ENCODE results near the gene MXRA5. TPM values are rescaled to one million over a fixed set of nuclear protein-coding genes. Genes with fewer than 3 reads are reported as not detected.
"Not testable (repeated sequence)": the region's sequence is repeated elsewhere in the genome, so short reads cannot be mapped to it uniquely, and the experiment has no call there.

Gene MXRA5
- total RNA-seq, 1 donor from 2014 or later, result 0.37 TPM

GRCh38 chrX:3379111-3379510 lies 32.7 kb upstream of the MXRA5 start:
- Histone ChIP-seq H4K20me1 (ENCODE audit: low read depth) (no peaks in the 10 kb centered on the region), H3K9ac (no peak overlapping the region), H3K79me2 (ENCODE audit: low read depth) (no peaks in the 10 kb centered on the region), H2AFZ (replicated peaks) (no peak overlapping the region), H3K4me3 (no peak overlapping the region), H3F3A (ENCODE audit: low read depth) (no peaks in the 10 kb centered on the region), H3K27me3 (no peaks in the 10 kb centered on the region), H3K9me3 (ENCODE audit: low read depth) (no peaks in the 10 kb centered on the region), H3K27ac (no peak overlapping the region), H3K4me2 (no peak overlapping the region), H3K4me1 (no peaks in the 10 kb centered on the region), H3K36me3 (no peaks in the 10 kb centered on the region)
- Mint-ChIP-seq H3K27me3 (ENCODE audit: insufficient read depth, low read depth) (peaks cover 6% of the 10 kb centered on the region), H3K4me3 (no peak overlapping the region), H3K9me3 (peaks cover 6% of the 10 kb centered on the region), H3K27ac (no peak overlapping the region), H3K36me3 (no peaks in the 10 kb centered on the region), H3K4me1 (no peaks in the 10 kb centered on the region)
- TF ChIP-seq CTCF (IDR thresholded peaks at IDR 0.05), result no peak
- DNase-seq (ENCODE audit: low spot score), result no peak

- DNase-seq (ENCODE audit: low spot score), result no peak
- H3K79me2 ChIP-seq (ENCODE audit: low read depth), result no peaks in the 10 kb centered on the region
- no peaks in the 10 kb centered on the region for H3K4me1 Mint-ChIP-seq
Observed at GRCh38 chrX:3378156-3378555, 31.7 kb upstream of the MXRA5 start.

GRCh38 chrX:3377560-3377959 lies 31.1 kb upstream of the MXRA5 start:
- no peak overlapping the region for H3K4me3 ChIP-seq
- no peak overlapping the region for H3K4me2 ChIP-seq
- Mint-ChIP-seq H3K36me3 (no peaks in the 10 kb centered on the region), H3K27me3 (ENCODE audit: insufficient read depth, low read depth) (peaks cover 6% of the 10 kb centered on the region), H3K27ac (no peak overlapping the region), H3K4me1 (no peaks in the 10 kb centered on the region), H3K9me3 (peaks cover 3% of the 10 kb centered on the region), H3K4me3 (no peak overlapping the region)
- no peak overlapping the region for H2AFZ ChIP-seq (replicated peaks)
- no peaks in the 10 kb centered on the region for H3K36me3 ChIP-seq
- no peak overlapping the region for H3K9ac ChIP-seq
- H4K20me1 ChIP-seq (ENCODE audit: low read depth), result no peaks in the 10 kb centered on the region
- no peaks in the 10 kb centered on the region for H3K79me2 ChIP-seq (ENCODE audit: low read depth)
- H3F3A ChIP-seq (ENCODE audit: low read depth), result no peaks in the 10 kb centered on the region
- no peaks in the 10 kb centered on the region for H3K9me3 ChIP-seq (ENCODE audit: low read depth)
- H3K27me3 ChIP-seq, result no peaks in the 10 kb centered on the region
- no peak for DNase-seq (ENCODE audit: low spot score)
- no peaks in the 10 kb centered on the region for H3K4me1 ChIP-seq
- no peak for TF ChIP-seq CTCF (IDR thresholded peaks at IDR 0.05)
- TF ChIP-seq EZH2phosphoT487 (IDR thresholded peaks at IDR 0.05), result no peak
- H3K27ac ChIP-seq, result no peak overlapping the region

More at GRCh38 chrX:3378156-3378555, 31.7 kb upstream of the MXRA5 start:
- no peaks in the 10 kb centered on the region for H3K36me3 ChIP-seq
- H3K4me2 ChIP-seq, result no peak overlapping the region
- no peak overlapping the region for H2AFZ ChIP-seq (replicated peaks)
- Mint-ChIP-seq H3K27ac (no peak overlapping the region), H3K27me3 (ENCODE audit: insufficient read depth, low read depth) (peaks cover 6% of the 10 kb centered on the region), H3K9me3 (peaks cover 5% of the 10 kb centered on the region), H3K4me3 (no peak overlapping the region), H3K36me3 (no peaks in the 10 kb centered on the region)
- no peak overlapping the region for H3K27ac ChIP-seq
- H3K4me1 ChIP-seq, result no peaks in the 10 kb centered on the region
- H3K9ac ChIP-seq, result no peak overlapping the region
- H4K20me1 ChIP-seq (ENCODE audit: low read depth), result no peaks in the 10 kb centered on the region
- no peaks in the 10 kb centered on the region for H3F3A ChIP-seq (ENCODE audit: low read depth)
- H3K27me3 ChIP-seq, result no peaks in the 10 kb centered on the region
- H3K4me3 ChIP-seq, result no peak overlapping the region
- TF ChIP-seq EZH2phosphoT487 (IDR thresholded peaks at IDR 0.05) (no peak), EZH2 (IDR thresholded peaks at IDR 0.05) (no peak), CTCF (IDR thresholded peaks at IDR 0.05) (no peak)
- no peaks in the 10 kb centered on the region for H3K9me3 ChIP-seq (ENCODE audit: low read depth)

- not testable (repeated sequence) for H3K4me1 ChIP-seq; DNase-seq (ENCODE audit: low spot score); H3K27me3 ChIP-seq; H3K36me3 Mint-ChIP-seq; H3K9me3 Mint-ChIP-seq; H3K36me3 ChIP-seq; H3K4me3 ChIP-seq; H3K9ac ChIP-seq; H3K27me3 Mint-ChIP-seq (ENCODE audit: insufficient read depth, low read depth); H3F3A ChIP-seq (ENCODE audit: low read depth); H4K20me1 ChIP-seq (ENCODE audit: low read depth); H3K79me2 ChIP-seq (ENCODE audit: low read depth); H3K4me1 Mint-ChIP-seq; H3K9me3 ChIP-seq (ENCODE audit: low read depth); H2AFZ ChIP-seq (replicated peaks); H3K27ac ChIP-seq; H3K27ac Mint-ChIP-seq; H3K4me2 ChIP-seq; H3K4me3 Mint-ChIP-seq
Observed at GRCh38 chrX:3375878-3376508, 29.5 kb upstream of the MXRA5 start.

All from neural progenitor cell (in vitro differentiated cells).